ENCODE measurements around the gene NPR3.

Gene NPR3

DNA sequence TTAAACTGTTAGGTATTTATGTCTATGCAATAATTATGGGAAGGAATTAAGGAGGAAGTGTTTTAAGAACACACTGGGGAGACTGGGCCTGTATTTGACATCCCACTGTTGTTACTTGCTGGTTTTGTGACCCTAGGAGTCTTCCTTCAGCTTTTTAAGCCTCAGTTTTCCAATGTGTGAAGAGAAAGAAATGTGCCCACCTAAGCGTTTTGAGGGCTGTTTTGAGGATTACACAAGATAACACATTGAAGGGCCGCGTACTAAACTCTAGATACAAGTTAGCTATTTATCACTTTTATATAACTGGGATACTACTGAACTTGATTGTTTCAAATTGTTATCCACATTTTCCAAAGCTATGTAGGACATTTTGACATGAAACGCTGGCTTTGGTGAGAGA lies 72.5 kb downstream of the NPR3 start:
- no peak for DNase-seq (ENCODE audit: extremely low spot score)
- ChIA-PET CTCF (no interaction called here), POLR2A (no interaction called here)
- TF ChIP-seq, protein P1, sequence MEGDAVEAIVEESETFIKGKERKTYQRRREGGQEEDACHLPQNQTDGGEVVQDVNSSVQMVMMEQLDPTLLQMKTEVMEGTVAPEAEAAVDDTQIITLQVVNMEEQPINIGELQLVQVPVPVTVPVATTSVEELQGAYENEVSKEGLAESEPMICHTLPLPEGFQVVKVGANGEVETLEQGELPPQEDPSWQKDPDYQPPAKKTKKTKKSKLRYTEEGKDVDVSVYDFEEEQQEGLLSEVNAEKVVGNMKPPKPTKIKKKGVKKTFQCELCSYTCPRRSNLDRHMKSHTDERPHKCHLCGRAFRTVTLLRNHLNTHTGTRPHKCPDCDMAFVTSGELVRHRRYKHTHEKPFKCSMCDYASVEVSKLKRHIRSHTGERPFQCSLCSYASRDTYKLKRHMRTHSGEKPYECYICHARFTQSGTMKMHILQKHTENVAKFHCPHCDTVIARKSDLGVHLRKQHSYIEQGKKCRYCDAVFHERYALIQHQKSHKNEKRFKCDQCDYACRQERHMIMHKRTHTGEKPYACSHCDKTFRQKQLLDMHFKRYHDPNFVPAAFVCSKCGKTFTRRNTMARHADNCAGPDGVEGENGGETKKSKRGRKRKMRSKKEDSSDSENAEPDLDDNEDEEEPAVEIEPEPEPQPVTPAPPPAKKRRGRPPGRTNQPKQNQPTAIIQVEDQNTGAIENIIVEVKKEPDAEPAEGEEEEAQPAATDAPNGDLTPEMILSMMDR (IDR thresholded peaks at IDR 0.05; ENCODE audit: control extremely low read depth, extremely low read depth, low read depth, missing control alignments) = no peak

DNA sequence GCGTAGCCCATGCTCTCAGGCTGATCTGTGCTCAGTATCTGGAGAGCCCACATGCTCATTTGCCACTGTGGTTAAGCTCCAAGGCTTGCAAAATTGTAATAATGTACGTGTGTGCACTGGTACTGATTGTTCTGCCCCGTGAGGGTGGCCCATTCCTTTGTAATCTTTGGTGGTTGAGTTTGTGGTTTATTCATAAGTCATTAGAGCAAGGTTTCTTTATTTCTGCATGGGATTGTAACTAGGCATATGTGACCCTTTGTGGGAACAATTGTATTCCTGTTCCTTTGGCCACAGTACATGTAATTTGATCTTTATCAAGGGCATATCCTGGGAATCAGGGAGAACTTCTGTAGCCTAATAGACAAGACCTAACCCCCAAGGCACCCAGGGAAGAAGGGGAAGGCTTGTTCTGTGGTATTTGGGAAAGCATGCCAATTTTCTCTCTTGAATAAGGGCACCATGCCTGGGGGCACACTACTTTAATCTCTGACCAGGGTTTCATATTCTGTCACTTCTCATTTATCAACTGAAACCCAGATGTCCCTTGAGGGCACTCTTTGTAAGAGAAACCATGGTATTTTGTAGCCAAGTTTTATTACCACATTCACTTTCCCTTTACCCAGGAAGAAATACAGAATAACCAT lies 74.6 kb downstream of the NPR3 start:
- ChIA-PET POLR2A (no interaction called here), CTCF (no interaction called here)
- no peak for DNase-seq (ENCODE audit: extremely low spot score)
- TF ChIP-seq, protein P1 (IDR thresholded peaks at IDR 0.05; ENCODE audit: control extremely low read depth, extremely low read depth, low read depth, missing control alignments) = no peak

DNA sequence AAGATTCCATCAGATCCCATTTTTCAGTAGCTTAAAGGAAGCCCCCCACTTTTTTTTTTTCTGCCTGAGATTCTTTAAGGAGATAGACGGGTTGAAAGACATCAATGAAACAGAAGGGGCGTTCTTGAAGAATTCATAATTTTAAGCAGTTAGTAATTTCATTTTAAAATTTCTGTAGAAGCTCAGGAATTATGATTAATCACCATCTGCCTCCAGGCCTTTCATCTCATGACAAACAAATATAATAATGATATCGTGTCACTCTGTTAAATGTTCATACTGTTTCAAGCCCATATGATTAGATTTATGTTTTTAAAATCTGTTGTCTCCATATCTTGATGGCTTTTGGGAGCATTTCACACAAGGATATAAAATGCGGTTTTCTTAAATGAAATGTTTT lies 75.2 kb downstream of the NPR3 start:
- no peak for DNase-seq (ENCODE audit: extremely low spot score)
- TF ChIP-seq, protein P1 (IDR thresholded peaks at IDR 0.05; ENCODE audit: control extremely low read depth, extremely low read depth, low read depth, missing control alignments) = no peak
- ChIA-PET CTCF (no interaction called here), POLR2A (no interaction called here)

DNA sequence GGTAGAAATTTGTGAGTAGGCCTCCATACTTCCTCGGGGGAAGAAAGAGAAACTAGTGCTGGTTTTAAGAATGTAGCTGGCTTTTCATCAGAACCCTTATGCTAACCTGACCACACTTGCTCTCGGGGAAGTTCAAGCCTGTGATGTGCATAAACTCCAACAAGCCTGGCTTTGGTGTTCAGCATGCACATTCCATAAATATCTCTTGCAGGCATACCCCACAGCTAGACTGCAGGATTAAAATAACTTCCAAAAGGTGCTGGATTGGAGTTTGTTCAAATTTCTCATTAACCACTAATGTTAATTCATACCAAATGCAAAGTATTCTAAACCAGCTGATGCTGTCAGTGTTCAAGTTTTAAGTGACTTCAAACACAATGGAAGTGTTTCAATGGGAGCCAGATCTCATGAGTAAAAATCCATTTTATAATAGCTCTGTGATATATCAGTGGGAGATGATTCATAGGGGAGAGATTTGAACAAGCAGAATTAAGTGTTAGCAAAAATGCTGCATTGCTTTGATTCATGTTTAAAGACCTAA lies 79.4 kb downstream of the NPR3 start:
- DNase-seq (ENCODE audit: extremely low spot score) = no peak
- ChIA-PET POLR2A (no interaction called here), CTCF (interaction anchor here (1.1 kb wide), 1 partner anchor 20 kb away, joined by 3 read pairs; no protein-coding TSS in a partner anchor)
- TF ChIP-seq, protein P1 (IDR thresholded peaks at IDR 0.05; ENCODE audit: control extremely low read depth, extremely low read depth, low read depth, missing control alignments) = no peak

DNA sequence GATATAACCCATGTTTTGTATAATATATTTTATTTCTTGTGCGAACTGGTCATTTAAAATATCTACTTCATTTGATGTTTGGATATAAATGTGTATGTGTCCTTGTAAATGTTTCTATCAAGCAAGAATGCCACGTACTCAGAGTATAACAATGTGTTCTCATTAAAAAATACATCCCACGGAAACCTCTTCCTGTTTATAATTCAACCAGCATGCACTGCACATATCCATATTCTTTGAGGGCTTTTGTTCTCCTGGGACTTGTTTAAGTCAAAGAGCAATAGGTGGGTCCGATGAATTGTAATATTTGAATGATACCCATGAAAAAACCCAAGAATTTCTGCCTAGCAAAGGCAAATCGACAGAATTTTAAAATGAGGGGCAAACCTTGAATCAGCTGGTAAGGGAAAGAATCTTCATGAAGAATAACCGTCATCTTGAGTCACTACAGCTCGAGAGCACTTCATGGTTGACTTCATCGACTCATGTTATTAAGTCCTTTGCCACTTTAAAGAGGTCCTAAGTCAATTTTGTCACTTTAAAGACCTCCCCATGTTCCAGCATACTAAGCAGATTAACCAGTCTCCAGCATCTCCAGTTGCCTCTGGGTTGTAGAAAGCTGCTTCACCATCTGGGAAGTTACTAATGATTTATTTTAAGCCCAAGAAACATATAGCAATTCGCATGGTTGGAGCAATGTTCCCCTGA lies 80.6 kb downstream of the NPR3 start:
- ChIA-PET CTCF (interaction anchor here (1.1 to 1.4 kb wide), 2 partner anchors 11 to 19 kb away, joined by 3 to 4 read pairs; no protein-coding TSS in a partner anchor), POLR2A (no interaction called here)
- TF ChIP-seq, protein P1 (IDR thresholded peaks at IDR 0.05; ENCODE audit: control extremely low read depth, extremely low read depth, low read depth, missing control alignments) = no peak
- DNase-seq (ENCODE audit: extremely low spot score) = no peak

DNA sequence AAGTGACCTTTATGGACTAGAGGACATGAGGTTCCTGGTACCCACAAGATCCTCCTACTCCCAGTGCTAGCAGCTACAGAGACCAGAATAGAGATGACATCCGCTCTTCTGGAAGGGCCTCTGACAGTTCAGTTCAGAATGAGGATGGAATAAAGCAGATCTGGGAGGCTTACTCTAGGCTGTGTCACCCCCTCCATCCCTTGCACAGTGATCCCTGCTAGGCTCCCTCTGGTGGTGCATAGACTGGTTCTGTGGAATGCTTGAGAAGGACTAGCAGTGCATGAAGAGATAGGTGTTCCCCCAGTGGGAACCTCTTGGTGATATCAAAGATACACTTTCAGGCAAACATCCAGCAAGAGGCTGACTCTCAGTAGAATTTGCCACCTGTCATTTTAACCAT lies 83.0 kb downstream of the NPR3 start:
- DNase-seq (ENCODE audit: extremely low spot score) = no peak
- CTCF ChIA-PET = no interaction called here
- POLR2A ChIA-PET = no interaction called here
- TF ChIP-seq, protein P1 (IDR thresholded peaks at IDR 0.05; ENCODE audit: control extremely low read depth, extremely low read depth, low read depth, missing control alignments) = no peak

Measured in GM10248 (cell line).